HEK293 (cell line): ENCODE results near the gene HEATR5B.

Experiments
- GLIS1 ChIP-seq: fragments of 450-650 bp; formaldehyde crosslinking; IDR thresholded peaks from 2 replicates; pipeline ENCODE4 v1.5.1; 2016; ENCODE audit warnings: missing biosample characterization, missing genetic modification characterization
- GLIS2 ChIP-seq: fragments of 450-650 bp; formaldehyde crosslinking; IDR thresholded peaks from 2 replicates; pipeline ENCODE4 v1.5.1; 2016; ENCODE audit warnings: missing biosample characterization, missing genetic modification characterization
- HOXD13 ChIP-seq: sonication (generic); formaldehyde crosslinking; IDR thresholded peaks from 2 replicates; pipeline ENCODE4 v1.8.0; 2022; ENCODE audit warnings: missing genetic modification reagents, borderline replicate concordance
- KLF1 ChIP-seq: fragments of 450-650 bp; formaldehyde crosslinking; IDR thresholded peaks from 2 replicates; pipeline ENCODE4 v1.5.1; 2016; ENCODE audit warnings: missing biosample characterization, missing genetic modification characterization
- KLF7 ChIP-seq: fragments of 450-650 bp; formaldehyde crosslinking; IDR thresholded peaks from 2 replicates; pipeline ENCODE4 v1.5.1; 2016; ENCODE audit warnings: missing biosample characterization, missing genetic modification characterization, borderline replicate concordance
- RBAK ChIP-seq: fragments of 450-650 bp; formaldehyde crosslinking; IDR thresholded peaks from 2 replicates; pipeline ENCODE4 v1.5.1; 2016; ENCODE audit warnings: missing biosample characterization, missing genetic modification characterization
- SALL2 ChIP-seq: fragments of 450-650 bp; formaldehyde crosslinking; IDR thresholded peaks from 2 replicates; pipeline ENCODE4 v1.5.0; 2017; ENCODE audit warnings: missing biosample characterization, mild to moderate bottlenecking, missing genetic modification characterization, borderline replicate concordance
- SETDB1 ChIP-seq: IDR thresholded peaks from one replicate; pipeline ENCODE4 v1.6.1; 2017; ENCODE audit warnings: mild to moderate bottlenecking, low read length, moderate library complexity, mixed read lengths; ENCODE audit not compliant: insufficient read length
- SP3 ChIP-seq: fragments of 450-650 bp; formaldehyde crosslinking; IDR thresholded peaks from 2 replicates; pipeline ENCODE4 v1.5.1; 2016; ENCODE audit warnings: missing biosample characterization, missing genetic modification characterization
- TCF7L2 ChIP-seq: IDR thresholded peaks from 2 replicates; pipeline ENCODE4 v1.6.1; 2011; ENCODE audit warnings: low read depth, mild to moderate bottlenecking, inconsistent platforms, low read length, moderate library complexity, borderline replicate concordance
- ZBTB17 ChIP-seq: fragments of 450-650 bp; formaldehyde crosslinking; IDR thresholded peaks from 2 replicates; pipeline ENCODE4 v1.5.1; 2016; ENCODE audit warnings: missing biosample characterization, missing genetic modification characterization
- ZFP69B ChIP-seq: fragments of 450-650 bp; formaldehyde crosslinking; IDR thresholded peaks from 2 replicates; pipeline ENCODE4 v1.5.1; 2016; ENCODE audit warnings: missing biosample characterization, missing genetic modification characterization
- ZNF155 ChIP-seq: fragments of 450-650 bp; formaldehyde crosslinking; IDR thresholded peaks from 2 replicates; pipeline ENCODE4 v1.5.1; 2016; ENCODE audit warnings: missing biosample characterization, missing genetic modification characterization
- ZNF16 ChIP-seq: fragments of 450-650 bp; formaldehyde crosslinking; IDR thresholded peaks from 2 replicates; pipeline ENCODE4 v1.5.1; 2016; ENCODE audit warnings: low read depth, missing biosample characterization, missing genetic modification characterization
- ZNF292 ChIP-seq: fragments of 450-650 bp; formaldehyde crosslinking; IDR thresholded peaks from 2 replicates; pipeline ENCODE4 v1.5.1; 2016; ENCODE audit warnings: low read depth, missing biosample characterization, missing genetic modification characterization, borderline replicate concordance
- ZNF311 ChIP-seq: fragments of 450-650 bp; formaldehyde crosslinking; IDR thresholded peaks from 2 replicates; pipeline ENCODE4 v1.5.1; 2017; ENCODE audit warnings: missing biosample characterization, missing genetic modification characterization, borderline replicate concordance
- ZNF341 ChIP-seq: fragments of 450-650 bp; formaldehyde crosslinking; IDR thresholded peaks from 2 replicates; pipeline ENCODE4; 2016; ENCODE audit warnings: low read depth, missing biosample characterization, missing genetic modification characterization
- ZNF366 ChIP-seq: fragments of 450-650 bp; formaldehyde crosslinking; conservative IDR thresholded peaks from 2 replicates; pipeline ENCODE4 v1.5.1; 2016; ENCODE audit warnings: missing biosample characterization, missing genetic modification characterization
- ZNF391 ChIP-seq: fragments of 450-650 bp; formaldehyde crosslinking; IDR thresholded peaks from 2 replicates; pipeline ENCODE4 v1.5.1; 2016; ENCODE audit warnings: low read depth, missing biosample characterization, missing genetic modification characterization, borderline replicate concordance
- ZNF394 ChIP-seq: fragments of 450-650 bp; formaldehyde crosslinking; IDR thresholded peaks from 2 replicates; pipeline ENCODE4 v1.5.1; 2016; ENCODE audit warnings: missing biosample characterization, missing genetic modification characterization, mild to moderate bottlenecking, moderate library complexity, borderline replicate concordance
- ZNF404 ChIP-seq: fragments of 450-650 bp; formaldehyde crosslinking; IDR thresholded peaks from 2 replicates; pipeline ENCODE4 v1.5.1; 2017; ENCODE audit warnings: missing biosample characterization, missing genetic modification characterization
- ZNF426 ChIP-seq: fragments of 450-650 bp; formaldehyde crosslinking; IDR thresholded peaks from 2 replicates; pipeline ENCODE4 v1.5.1; 2017; ENCODE audit warnings: missing biosample characterization, missing genetic modification characterization, mild to moderate bottlenecking, inconsistent platforms, moderate library complexity
- ZNF514 ChIP-seq: fragments of 450-650 bp; formaldehyde crosslinking; IDR thresholded peaks from 2 replicates; pipeline ENCODE4 v1.5.1; 2016; ENCODE audit warnings: missing biosample characterization, missing genetic modification characterization
- ZNF529 ChIP-seq: fragments of 450-650 bp; formaldehyde crosslinking; IDR thresholded peaks from 2 replicates; pipeline ENCODE4 v1.5.1; 2017; ENCODE audit warnings: missing genetic modification characterization, missing biosample characterization; ENCODE audit not compliant: insufficient replicate concordance
- ZNF555 ChIP-seq: fragments of 450-650 bp; formaldehyde crosslinking; conservative IDR thresholded peaks from 2 replicates; pipeline ENCODE4 v1.5.1; 2017; ENCODE audit warnings: missing biosample characterization, mild to moderate bottlenecking, missing genetic modification characterization, inconsistent platforms
- ZNF596 ChIP-seq: fragments of 450-650 bp; IDR thresholded peaks from 2 replicates; pipeline ENCODE4 v1.5.0; 2018; ENCODE audit warnings: missing biosample characterization, mild to moderate bottlenecking, missing genetic modification characterization, moderate library complexity
- ZNF626 ChIP-seq: fragments of 450-650 bp; sonication (Bioruptor Pico); formaldehyde crosslinking; IDR thresholded peaks from 2 replicates; pipeline ENCODE4 v1.5.1; 2018; ENCODE audit warnings: missing biosample characterization, missing genetic modification characterization, inconsistent platforms
- ZNF660 ChIP-seq: fragments of 450-650 bp; IDR thresholded peaks from 2 replicates; pipeline ENCODE4 v1.5.1; 2018; ENCODE audit warnings: missing biosample characterization, mild to moderate bottlenecking, missing genetic modification characterization
- ZNF664 ChIP-seq: fragments of 450-650 bp; formaldehyde crosslinking; IDR thresholded peaks from 2 replicates; pipeline ENCODE4 v1.5.1; 2016; ENCODE audit warnings: missing biosample characterization, missing genetic modification characterization
- ZSCAN16 ChIP-seq: fragments of 450-650 bp; formaldehyde crosslinking; IDR thresholded peaks from 2 replicates; pipeline ENCODE4 v1.5.1; 2016; ENCODE audit warnings: missing biosample characterization, missing genetic modification characterization
- ZSCAN23 ChIP-seq: fragments of 450-650 bp; formaldehyde crosslinking; IDR thresholded peaks from 2 replicates; pipeline ENCODE4 v1.5.1; 2016; ENCODE audit warnings: missing biosample characterization, missing genetic modification characterization
- TF ChIP-seq, protein P1 (sequence below): fragments of 450-650 bp; formaldehyde crosslinking; IDR thresholded peaks from 2 replicates; pipeline ENCODE4 v1.5.1; 2016; ENCODE audit warnings: missing biosample characterization, missing genetic modification characterization
- TF ChIP-seq, protein P2 (sequence below): fragments of 450-650 bp; formaldehyde crosslinking; IDR thresholded peaks from 2 replicates; pipeline ENCODE4 v1.5.1; 2016; ENCODE audit warnings: missing biosample characterization, missing genetic modification characterization, borderline replicate concordance
- TF ChIP-seq, protein P3 (sequence below): fragments of 450-650 bp; formaldehyde crosslinking; IDR thresholded peaks from 2 replicates; pipeline ENCODE4 v1.5.1; 2016; ENCODE audit warnings: missing biosample characterization, missing genetic modification characterization

The HEATR5B gene

DNA sequence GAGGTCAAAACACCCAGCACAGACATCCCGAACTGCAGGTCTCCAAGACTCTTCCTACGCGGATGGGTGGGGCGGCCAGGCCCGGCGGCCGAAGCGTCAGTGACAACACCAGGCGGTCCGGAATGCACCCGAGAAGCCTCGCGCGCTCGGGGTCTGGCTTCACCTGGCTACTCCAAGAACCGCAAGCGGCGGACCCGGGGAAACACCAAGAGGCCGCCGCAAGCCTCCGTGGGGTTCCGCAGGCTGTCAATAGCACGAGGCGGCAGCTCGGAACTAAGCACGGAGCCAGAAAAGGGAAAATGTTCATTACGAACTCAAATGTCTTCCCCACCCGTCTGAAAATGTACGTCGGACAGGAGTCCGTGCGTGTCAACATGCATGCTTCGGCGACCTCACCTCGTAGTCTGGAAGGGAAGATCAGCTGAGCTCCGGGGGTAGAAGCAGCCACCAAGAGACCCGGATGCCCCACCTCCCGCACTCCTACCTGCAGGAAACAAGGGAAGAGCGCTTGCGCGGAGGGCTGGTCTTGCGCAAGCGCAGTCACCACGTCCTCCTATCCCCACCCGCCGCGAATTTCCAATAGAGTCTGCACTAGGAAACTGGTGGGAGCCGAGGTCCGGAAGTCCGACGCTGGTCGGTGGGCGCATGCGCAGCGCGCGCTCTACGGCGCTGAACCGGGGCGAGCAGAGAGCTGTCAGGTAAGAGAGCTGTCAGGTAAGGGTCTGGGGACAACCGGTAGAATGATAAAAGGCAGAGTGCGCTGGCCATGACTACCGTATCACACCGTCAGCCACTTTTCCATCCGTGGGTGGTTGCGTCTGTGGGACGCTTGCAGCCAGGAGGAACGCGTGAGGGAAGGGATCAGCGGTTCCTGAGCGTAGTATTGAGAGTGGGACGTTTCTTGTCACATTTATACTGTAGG lies at the start of gene HEATR5B, which contains the start of gene GPATCH11 (continued):
- no peak for TF ChIP-seq SALL2 (tag by site-specific recombination)
- TF ChIP-seq ZNF292 (tag by site-specific recombination): no peak
- no peak for TF ChIP-seq ZNF155
- TF ChIP-seq ZNF555 (tag by site-specific recombination): no peak
- no peak for TF ChIP-seq TCF7L2
- no peak for TF ChIP-seq ZNF596
- no peak for TF ChIP-seq ZNF311 (tag by site-specific recombination)
- peak; percentile 52; the same call in 1 of the 2 replicates for TF ChIP-seq ZNF341 (tag by site-specific recombination)
- 0 out of 2 replicates have a peak, but pooled peaks have one; percentile 22 for TF ChIP-seq ZFP69B (tag by site-specific recombination)
- peak; percentile 44 for TF ChIP-seq SP3
- TF ChIP-seq, protein P1, sequence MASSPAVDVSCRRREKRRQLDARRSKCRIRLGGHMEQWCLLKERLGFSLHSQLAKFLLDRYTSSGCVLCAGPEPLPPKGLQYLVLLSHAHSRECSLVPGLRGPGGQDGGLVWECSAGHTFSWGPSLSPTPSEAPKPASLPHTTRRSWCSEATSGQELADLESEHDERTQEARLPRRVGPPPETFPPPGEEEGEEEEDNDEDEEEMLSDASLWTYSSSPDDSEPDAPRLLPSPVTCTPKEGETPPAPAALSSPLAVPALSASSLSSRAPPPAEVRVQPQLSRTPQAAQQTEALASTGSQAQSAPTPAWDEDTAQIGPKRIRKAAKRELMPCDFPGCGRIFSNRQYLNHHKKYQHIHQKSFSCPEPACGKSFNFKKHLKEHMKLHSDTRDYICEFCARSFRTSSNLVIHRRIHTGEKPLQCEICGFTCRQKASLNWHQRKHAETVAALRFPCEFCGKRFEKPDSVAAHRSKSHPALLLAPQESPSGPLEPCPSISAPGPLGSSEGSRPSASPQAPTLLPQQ (tag by site-specific recombination): 0 out of 2 replicates have a peak, but pooled peaks have one; percentile 53
- no peak for TF ChIP-seq KLF1 (tag by site-specific recombination)
- TF ChIP-seq ZNF514 (tag by site-specific recombination): no peak
- no peak for TF ChIP-seq ZNF664
- TF ChIP-seq ZSCAN23 (tag by site-specific recombination): no peak
- TF ChIP-seq ZNF529 (tag by site-specific recombination): no peak
- TF ChIP-seq ZNF366: peak; percentile 75
- no peak for TF ChIP-seq ZSCAN16
- TF ChIP-seq SETDB1: no peak
- no peak for TF ChIP-seq HOXD13 (CRISPR knock-in tag)
- TF ChIP-seq, protein P2, sequence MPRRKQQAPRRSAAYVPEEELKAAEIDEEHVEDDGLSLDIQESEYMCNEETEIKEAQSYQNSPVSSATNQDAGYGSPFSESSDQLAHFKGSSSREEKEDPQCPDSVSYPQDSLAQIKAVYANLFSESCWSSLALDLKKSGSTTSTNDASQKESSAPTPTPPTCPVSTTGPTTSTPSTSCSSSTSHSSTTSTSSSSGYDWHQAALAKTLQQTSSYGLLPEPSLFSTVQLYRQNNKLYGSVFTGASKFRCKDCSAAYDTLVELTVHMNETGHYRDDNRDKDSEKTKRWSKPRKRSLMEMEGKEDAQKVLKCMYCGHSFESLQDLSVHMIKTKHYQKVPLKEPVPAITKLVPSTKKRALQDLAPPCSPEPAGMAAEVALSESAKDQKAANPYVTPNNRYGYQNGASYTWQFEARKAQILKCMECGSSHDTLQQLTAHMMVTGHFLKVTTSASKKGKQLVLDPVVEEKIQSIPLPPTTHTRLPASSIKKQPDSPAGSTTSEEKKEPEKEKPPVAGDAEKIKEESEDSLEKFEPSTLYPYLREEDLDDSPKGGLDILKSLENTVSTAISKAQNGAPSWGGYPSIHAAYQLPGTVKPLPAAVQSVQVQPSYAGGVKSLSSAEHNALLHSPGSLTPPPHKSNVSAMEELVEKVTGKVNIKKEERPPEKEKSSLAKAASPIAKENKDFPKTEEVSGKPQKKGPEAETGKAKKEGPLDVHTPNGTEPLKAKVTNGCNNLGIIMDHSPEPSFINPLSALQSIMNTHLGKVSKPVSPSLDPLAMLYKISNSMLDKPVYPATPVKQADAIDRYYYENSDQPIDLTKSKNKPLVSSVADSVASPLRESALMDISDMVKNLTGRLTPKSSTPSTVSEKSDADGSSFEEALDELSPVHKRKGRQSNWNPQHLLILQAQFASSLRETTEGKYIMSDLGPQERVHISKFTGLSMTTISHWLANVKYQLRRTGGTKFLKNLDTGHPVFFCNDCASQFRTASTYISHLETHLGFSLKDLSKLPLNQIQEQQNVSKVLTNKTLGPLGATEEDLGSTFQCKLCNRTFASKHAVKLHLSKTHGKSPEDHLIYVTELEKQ: no peak
- peak; percentile 97 for TF ChIP-seq ZBTB17 (tag by site-specific recombination)
- no peak for TF ChIP-seq ZNF626 (tag by site-specific recombination)
- peak; percentile 45; the same call in 1 of the 2 replicates for TF ChIP-seq KLF7
- TF ChIP-seq ZNF391 (tag by site-specific recombination): no peak
- no peak for TF ChIP-seq ZNF16
- TF ChIP-seq ZNF394 (tag by site-specific recombination): peak; percentile 85
- TF ChIP-seq ZNF660 (tag by site-specific recombination): 0 out of 2 replicates have a peak, but pooled peaks have one; percentile 28
- TF ChIP-seq, protein P3, sequence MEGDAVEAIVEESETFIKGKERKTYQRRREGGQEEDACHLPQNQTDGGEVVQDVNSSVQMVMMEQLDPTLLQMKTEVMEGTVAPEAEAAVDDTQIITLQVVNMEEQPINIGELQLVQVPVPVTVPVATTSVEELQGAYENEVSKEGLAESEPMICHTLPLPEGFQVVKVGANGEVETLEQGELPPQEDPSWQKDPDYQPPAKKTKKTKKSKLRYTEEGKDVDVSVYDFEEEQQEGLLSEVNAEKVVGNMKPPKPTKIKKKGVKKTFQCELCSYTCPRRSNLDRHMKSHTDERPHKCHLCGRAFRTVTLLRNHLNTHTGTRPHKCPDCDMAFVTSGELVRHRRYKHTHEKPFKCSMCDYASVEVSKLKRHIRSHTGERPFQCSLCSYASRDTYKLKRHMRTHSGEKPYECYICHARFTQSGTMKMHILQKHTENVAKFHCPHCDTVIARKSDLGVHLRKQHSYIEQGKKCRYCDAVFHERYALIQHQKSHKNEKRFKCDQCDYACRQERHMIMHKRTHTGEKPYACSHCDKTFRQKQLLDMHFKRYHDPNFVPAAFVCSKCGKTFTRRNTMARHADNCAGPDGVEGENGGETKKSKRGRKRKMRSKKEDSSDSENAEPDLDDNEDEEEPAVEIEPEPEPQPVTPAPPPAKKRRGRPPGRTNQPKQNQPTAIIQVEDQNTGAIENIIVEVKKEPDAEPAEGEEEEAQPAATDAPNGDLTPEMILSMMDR (tag by site-specific recombination): peak; percentile 20; the same call in 1 of the 2 replicates
- no peak for TF ChIP-seq ZNF426 (tag by site-specific recombination)
- peak; percentile 80 for TF ChIP-seq GLIS1 (tag by site-specific recombination)
- TF ChIP-seq ZNF404 (tag by site-specific recombination): no peak
- peak; percentile 88 for TF ChIP-seq GLIS2
- no peak for TF ChIP-seq RBAK (tag by site-specific recombination)
